Fibroblast of lung (primary cell): ENCODE results near the gene SLC25A33.

ENCODE experiments used
- CTCF ChIP-seq, 2 donors: IDR thresholded peaks in 1 of 2; conservative IDR thresholded peaks in 1 of 2; 1 replicate in 1 of 2; 2 replicates in 1 of 2; pipeline ENCODE4 v1.5.1; 2011 to 2012; ENCODE audit warnings: low read length in 2 of 2, control low read depth in 1 of 2, inconsistent platforms in 1 of 2, low read depth in 1 of 2, mild to moderate bottlenecking in 1 of 2
- EZH2 ChIP-seq: IDR thresholded peaks from 2 replicates; pipeline ENCODE4 v1.5.1; 2012; ENCODE audit warnings: low read length, control low read depth, mild to moderate bottlenecking; ENCODE audit errors: missing control alignments

GRCh38 chr1:9615316-9616063, 76.2 kb downstream of the SLC25A33 start:
- TF ChIP-seq CTCF (conservative IDR thresholded peaks at IDR 0.05 in 1 of 2, IDR thresholded peaks at IDR 0.05 in 1 of 2; ENCODE audit: low read depth in 1 of 2, low read length in 2 of 2) (peak; percentile 59 to 77), EZH2 (no peak)
